ENCODE data around the gene ZNF609.

ZNF609 gene

GRCh38 chr15:64532521-64533315 is 72.3 kb downstream of the ZNF609 start:
- no peaks in the 10 kb centered on the region for H3K4me1 ChIP-seq (ENCODE audit: low read length)
- peaks cover 38% of the 10 kb centered on the region for H4K20me1 ChIP-seq (ENCODE audit: insufficient read depth, low read length)
- H3K4me3 ChIP-seq (ENCODE audit: low read length): no peak overlapping the region
- H3K27ac ChIP-seq (ENCODE audit: low read length): no peak overlapping the region
- no peak overlapping the region for H3K9ac ChIP-seq (ENCODE audit: low read length)
- no peaks in the 10 kb centered on the region for H3K9me3 ChIP-seq (ENCODE audit: insufficient read depth, low read length)
- no peaks in the 10 kb centered on the region for H3K36me3 ChIP-seq (replicated peaks; ENCODE audit: low read depth, low read length)
- peaks cover 65% of the 10 kb centered on the region for H3K79me2 ChIP-seq (ENCODE audit: low read length)
- H3K27me3 ChIP-seq (ENCODE audit: low read depth, low read length): no peaks in the 10 kb centered on the region
- H3K4me2 ChIP-seq (ENCODE audit: low read length): no peak overlapping the region
- TF ChIP-seq CTCF (IDR thresholded peaks at IDR 0.05; ENCODE audit: low read depth, low read length) (no peak), EZH2phosphoT487 (IDR thresholded peaks at IDR 0.05; ENCODE audit: low read depth) (no peak)
- no peak overlapping the region for H2AFZ ChIP-seq (ENCODE audit: low read depth, low read length)

GRCh38 chr15:64535460-64536243 is 75.3 kb downstream of the ZNF609 start:
- Histone ChIP-seq H3K79me2 (ENCODE audit: low read length) (peaks cover 53% of the 10 kb centered on the region), H3K9me3 (ENCODE audit: insufficient read depth, low read length) (no peaks in the 10 kb centered on the region), H3K4me2 (ENCODE audit: low read length) (no peak overlapping the region), H3K4me3 (ENCODE audit: low read length) (no peak overlapping the region), H2AFZ (ENCODE audit: low read depth, low read length) (no peak overlapping the region), H3K27me3 (ENCODE audit: low read depth, low read length) (no peaks in the 10 kb centered on the region), H3K36me3 (replicated peaks; ENCODE audit: low read depth, low read length) (no peaks in the 10 kb centered on the region), H3K27ac (ENCODE audit: low read length) (no peak overlapping the region), H3K4me1 (ENCODE audit: low read length) (no peaks in the 10 kb centered on the region), H4K20me1 (ENCODE audit: insufficient read depth, low read length) (peaks cover 40% of the 10 kb centered on the region), H3K9ac (ENCODE audit: low read length) (no peak overlapping the region)
- no peak for TF ChIP-seq EZH2phosphoT487 (IDR thresholded peaks at IDR 0.05; ENCODE audit: low read depth)
- no peak for TF ChIP-seq CTCF (IDR thresholded peaks at IDR 0.05; ENCODE audit: low read depth, low read length)

- TF ChIP-seq CTCF (IDR thresholded peaks at IDR 0.05; ENCODE audit: low read depth, low read length): no peak
- TF ChIP-seq EZH2phosphoT487 (IDR thresholded peaks at IDR 0.05; ENCODE audit: low read depth): no peak
- Histone ChIP-seq H3K4me3 (ENCODE audit: low read length) (no peak overlapping the region), H3K4me2 (ENCODE audit: low read length) (no peak overlapping the region), H4K20me1 (ENCODE audit: insufficient read depth, low read length) (peaks cover 33% of the 10 kb centered on the region), H3K9me3 (ENCODE audit: insufficient read depth, low read length) (no peaks in the 10 kb centered on the region), H3K9ac (ENCODE audit: low read length) (no peak overlapping the region), H3K36me3 (replicated peaks; ENCODE audit: low read depth, low read length) (no peaks in the 10 kb centered on the region), H2AFZ (ENCODE audit: low read depth, low read length) (no peak overlapping the region), H3K27ac (ENCODE audit: low read length) (no peak overlapping the region), H3K79me2 (ENCODE audit: low read length) (peaks cover 46% of the 10 kb centered on the region), H3K27me3 (ENCODE audit: low read depth, low read length) (no peaks in the 10 kb centered on the region), H3K4me1 (ENCODE audit: low read length) (no peaks in the 10 kb centered on the region)
Measured at GRCh38 chr15:64536244-64536836, 76.0 kb downstream of the ZNF609 start.

- TF ChIP-seq EZH2phosphoT487 (IDR thresholded peaks at IDR 0.05; ENCODE audit: low read depth) (no peak), CTCF (IDR thresholded peaks at IDR 0.05; ENCODE audit: low read depth, low read length) (no peak)
- no peak overlapping the region for H3K9ac ChIP-seq (ENCODE audit: low read length)
- no peak overlapping the region for H2AFZ ChIP-seq (ENCODE audit: low read depth, low read length)
- no peak overlapping the region for H3K4me3 ChIP-seq (ENCODE audit: low read length)
- H3K4me1 ChIP-seq (ENCODE audit: low read length): no peaks in the 10 kb centered on the region
- peaks cover 19% of the 10 kb centered on the region; the same call in 1 of the 2 replicates for H4K20me1 ChIP-seq (ENCODE audit: insufficient read depth, low read length)
- peaks cover 27% of the 10 kb centered on the region for H3K79me2 ChIP-seq (ENCODE audit: low read length)
- H3K4me2 ChIP-seq (ENCODE audit: low read length): no peak overlapping the region
- H3K9me3 ChIP-seq (ENCODE audit: insufficient read depth, low read length): no peaks in the 10 kb centered on the region
- H3K27me3 ChIP-seq (ENCODE audit: low read depth, low read length): no peaks in the 10 kb centered on the region
- no peaks in the 10 kb centered on the region for H3K36me3 ChIP-seq (replicated peaks; ENCODE audit: low read depth, low read length)
- no peak overlapping the region for H3K27ac ChIP-seq (ENCODE audit: low read length)
Measured at GRCh38 chr15:64542091-64542490, 81.7 kb downstream of the ZNF609 start.
